Measurements from ENCODE around the gene SMG7.

Gene SMG7

DNA sequence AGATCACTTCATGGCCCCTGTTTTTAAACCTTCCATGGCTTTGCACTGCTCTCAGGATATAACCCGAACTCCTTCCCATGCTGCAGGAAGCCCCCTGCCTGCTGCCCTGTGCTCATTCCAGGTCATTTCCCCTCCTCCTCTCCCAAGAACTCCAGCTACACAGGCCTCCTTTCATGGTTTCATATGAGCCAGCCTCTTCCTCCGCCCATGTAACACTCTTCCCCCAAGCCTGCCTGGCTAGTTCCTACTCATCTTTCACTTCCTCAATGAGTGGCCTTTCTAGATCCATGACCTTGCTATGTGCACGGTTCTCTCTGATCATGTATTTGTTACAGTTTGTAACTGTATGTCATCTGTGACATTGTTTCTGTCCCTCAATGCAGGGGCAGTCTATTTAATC lies 121.1 kb downstream of the SMG7 start:
- TF ChIP-seq POLR2AphosphoS5 (IDR thresholded peaks at IDR 0.05; ENCODE audit: low read depth, low read length) (no peak), SIN3A (IDR thresholded peaks at IDR 0.05; ENCODE audit: borderline replicate concordance, insufficient read depth, low read length) (no peak), TAF1 (IDR thresholded peaks at IDR 0.05; ENCODE audit: borderline replicate concordance, insufficient read depth, low read length) (no peak), FOXP2 (optimal IDR thresholded peaks at IDR 0.05; ENCODE audit: borderline replicate concordance, extremely low read depth, extremely low read length, insufficient read depth) (no peak)
- TF ChIP-seq, protein P1, sequence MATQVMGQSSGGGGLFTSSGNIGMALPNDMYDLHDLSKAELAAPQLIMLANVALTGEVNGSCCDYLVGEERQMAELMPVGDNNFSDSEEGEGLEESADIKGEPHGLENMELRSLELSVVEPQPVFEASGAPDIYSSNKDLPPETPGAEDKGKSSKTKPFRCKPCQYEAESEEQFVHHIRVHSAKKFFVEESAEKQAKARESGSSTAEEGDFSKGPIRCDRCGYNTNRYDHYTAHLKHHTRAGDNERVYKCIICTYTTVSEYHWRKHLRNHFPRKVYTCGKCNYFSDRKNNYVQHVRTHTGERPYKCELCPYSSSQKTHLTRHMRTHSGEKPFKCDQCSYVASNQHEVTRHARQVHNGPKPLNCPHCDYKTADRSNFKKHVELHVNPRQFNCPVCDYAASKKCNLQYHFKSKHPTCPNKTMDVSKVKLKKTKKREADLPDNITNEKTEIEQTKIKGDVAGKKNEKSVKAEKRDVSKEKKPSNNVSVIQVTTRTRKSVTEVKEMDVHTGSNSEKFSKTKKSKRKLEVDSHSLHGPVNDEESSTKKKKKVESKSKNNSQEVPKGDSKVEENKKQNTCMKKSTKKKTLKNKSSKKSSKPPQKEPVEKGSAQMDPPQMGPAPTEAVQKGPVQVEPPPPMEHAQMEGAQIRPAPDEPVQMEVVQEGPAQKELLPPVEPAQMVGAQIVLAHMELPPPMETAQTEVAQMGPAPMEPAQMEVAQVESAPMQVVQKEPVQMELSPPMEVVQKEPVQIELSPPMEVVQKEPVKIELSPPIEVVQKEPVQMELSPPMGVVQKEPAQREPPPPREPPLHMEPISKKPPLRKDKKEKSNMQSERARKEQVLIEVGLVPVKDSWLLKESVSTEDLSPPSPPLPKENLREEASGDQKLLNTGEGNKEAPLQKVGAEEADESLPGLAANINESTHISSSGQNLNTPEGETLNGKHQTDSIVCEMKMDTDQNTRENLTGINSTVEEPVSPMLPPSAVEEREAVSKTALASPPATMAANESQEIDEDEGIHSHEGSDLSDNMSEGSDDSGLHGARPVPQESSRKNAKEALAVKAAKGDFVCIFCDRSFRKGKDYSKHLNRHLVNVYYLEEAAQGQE (IDR thresholded peaks at IDR 0.05; ENCODE audit: insufficient read depth in 1 of 2, low read depth in 2 of 2, low read length in 2 of 2) = no peak

DNA sequence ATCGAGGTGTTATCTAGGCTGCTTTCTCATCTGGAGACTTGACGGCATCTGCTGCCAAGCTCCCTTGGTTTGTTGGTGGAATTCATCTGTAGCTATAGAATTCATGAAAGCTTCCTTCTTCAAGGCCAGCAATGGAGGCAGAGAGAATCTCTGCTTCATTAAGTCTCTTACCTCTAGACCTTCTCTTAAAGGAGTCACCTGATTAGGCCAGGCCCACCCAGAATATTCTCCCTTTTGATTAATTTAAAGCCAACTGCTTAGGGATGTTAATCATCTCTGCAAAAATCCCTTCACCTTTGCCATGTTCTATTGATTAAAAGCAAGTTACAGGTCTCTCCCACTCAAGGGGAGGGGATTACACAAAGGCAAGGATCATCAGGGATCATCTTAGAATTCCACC lies 123.2 kb downstream of the SMG7 start:
- TF ChIP-seq TAF1 (IDR thresholded peaks at IDR 0.05; ENCODE audit: borderline replicate concordance, insufficient read depth, low read length) = no peak
- TF ChIP-seq, protein P1 (IDR thresholded peaks at IDR 0.05; ENCODE audit: insufficient read depth in 1 of 2, low read depth in 2 of 2, low read length in 2 of 2) = no peak
- no peak for TF ChIP-seq FOXP2 (optimal IDR thresholded peaks at IDR 0.05; ENCODE audit: borderline replicate concordance, extremely low read depth, extremely low read length, insufficient read depth)
- no peak for TF ChIP-seq POLR2AphosphoS5 (IDR thresholded peaks at IDR 0.05; ENCODE audit: low read depth, low read length)
- TF ChIP-seq SIN3A (IDR thresholded peaks at IDR 0.05; ENCODE audit: borderline replicate concordance, insufficient read depth, low read length) = no peak

DNA sequence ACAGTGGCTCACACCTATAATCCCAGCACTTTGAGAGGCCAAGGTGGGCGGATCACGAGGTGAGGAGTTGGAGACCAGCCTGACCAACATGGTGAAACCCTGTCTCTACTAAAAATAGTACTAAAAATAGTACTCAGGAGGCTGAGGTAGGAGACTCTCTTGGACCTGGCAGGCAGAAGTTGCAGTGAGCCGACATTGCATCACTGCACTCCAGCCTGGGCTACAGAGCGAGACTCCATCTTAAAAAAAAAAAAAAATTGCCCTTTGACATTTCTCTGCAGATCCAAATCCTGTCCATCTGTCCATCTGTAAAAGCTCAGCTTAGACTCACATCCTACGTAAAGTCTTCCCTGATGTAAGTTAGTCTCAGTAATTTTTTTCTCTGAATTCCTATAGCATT lies 124.2 kb downstream of the SMG7 start:
- TF ChIP-seq SIN3A (IDR thresholded peaks at IDR 0.05; ENCODE audit: borderline replicate concordance, insufficient read depth, low read length) (no peak), TAF1 (IDR thresholded peaks at IDR 0.05; ENCODE audit: borderline replicate concordance, insufficient read depth, low read length) (no peak), POLR2AphosphoS5 (IDR thresholded peaks at IDR 0.05; ENCODE audit: low read depth, low read length) (no peak), FOXP2 (optimal IDR thresholded peaks at IDR 0.05; ENCODE audit: borderline replicate concordance, extremely low read depth, extremely low read length, insufficient read depth) (no peak)
- TF ChIP-seq, protein P1 (IDR thresholded peaks at IDR 0.05; ENCODE audit: insufficient read depth in 1 of 2, low read depth in 2 of 2, low read length in 2 of 2) = no peak

DNA sequence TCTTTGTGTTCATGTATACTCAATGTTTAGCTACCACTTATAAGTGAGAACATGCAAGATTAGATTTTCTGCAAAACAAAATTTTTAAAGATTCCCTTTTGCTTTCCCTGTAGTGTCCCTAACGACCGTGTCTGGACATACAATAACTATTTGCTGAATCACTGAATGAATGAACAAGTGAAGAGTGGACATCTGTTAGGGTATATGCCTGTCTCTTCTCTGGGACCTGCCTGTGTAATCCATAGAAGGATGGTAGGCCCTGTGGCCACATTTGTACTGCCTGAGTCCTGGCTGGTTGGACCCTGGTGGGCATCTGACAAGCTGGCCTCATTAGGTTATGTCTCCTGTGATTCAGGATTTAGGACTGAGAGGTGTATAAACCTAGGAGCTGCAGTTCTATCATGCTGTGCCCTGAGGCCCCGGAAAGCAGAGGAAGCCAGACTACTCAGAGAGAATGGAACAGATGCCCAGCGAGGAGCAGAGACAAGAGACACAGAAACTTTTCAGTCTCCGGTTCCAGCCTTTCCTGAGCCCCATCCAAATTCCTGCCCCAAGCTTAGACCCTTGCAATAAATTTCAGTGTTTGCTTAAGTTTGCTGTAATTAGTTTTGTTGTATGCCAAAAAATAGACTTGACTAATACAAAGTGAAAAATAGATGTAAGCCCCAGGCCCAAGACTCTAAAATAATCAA lies 125.5 kb downstream of the SMG7 start:
- TF ChIP-seq SIN3A (IDR thresholded peaks at IDR 0.05; ENCODE audit: borderline replicate concordance, insufficient read depth, low read length) = no peak
- TF ChIP-seq POLR2AphosphoS5 (IDR thresholded peaks at IDR 0.05; ENCODE audit: low read depth, low read length) = no peak

DNA sequence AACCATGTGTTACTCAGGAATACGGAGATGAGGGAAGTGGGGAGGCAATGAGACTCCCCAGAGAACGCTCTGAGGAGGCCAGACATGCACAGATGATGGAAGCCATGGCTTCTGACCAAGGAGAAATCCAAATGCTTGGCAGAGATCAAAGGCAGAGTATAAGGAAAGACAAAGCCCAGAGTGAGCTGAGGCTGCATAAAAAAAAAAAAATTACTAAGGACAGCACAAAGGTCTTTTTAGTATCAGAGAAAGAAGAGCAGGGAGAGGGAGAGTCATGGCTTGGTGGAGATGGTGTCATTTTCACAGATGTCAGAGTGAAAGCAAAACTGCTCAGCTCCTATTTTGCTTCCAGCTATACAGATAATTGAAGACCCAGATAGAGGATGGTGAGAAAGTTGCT lies 126.1 kb downstream of the SMG7 start:
- no peak for TF ChIP-seq TAF1 (IDR thresholded peaks at IDR 0.05; ENCODE audit: borderline replicate concordance, insufficient read depth, low read length)
- no peak for TF ChIP-seq SIN3A (IDR thresholded peaks at IDR 0.05; ENCODE audit: borderline replicate concordance, insufficient read depth, low read length)
- TF ChIP-seq, protein P1 (IDR thresholded peaks at IDR 0.05; ENCODE audit: insufficient read depth in 1 of 2, low read depth in 2 of 2, low read length in 2 of 2) = no peak
